CD4-positive, alpha-beta T cell treated with Interleukin-2 at 100 ng/mL for 4 hours (primary cell): ENCODE measurements around the gene HOMER3.
"Not testable (repeated sequence)": the region's sequence is repeated elsewhere in the genome, so short reads cannot be mapped to it uniquely, and the experiment has no call there.

ENCODE experiments used
- DNase-seq: peaks from one replicate; pipeline ENCODE4 v3.0.0-alpha.2; 2020; ENCODE audit warnings: low spot score

The HOMER3 gene

DNA sequence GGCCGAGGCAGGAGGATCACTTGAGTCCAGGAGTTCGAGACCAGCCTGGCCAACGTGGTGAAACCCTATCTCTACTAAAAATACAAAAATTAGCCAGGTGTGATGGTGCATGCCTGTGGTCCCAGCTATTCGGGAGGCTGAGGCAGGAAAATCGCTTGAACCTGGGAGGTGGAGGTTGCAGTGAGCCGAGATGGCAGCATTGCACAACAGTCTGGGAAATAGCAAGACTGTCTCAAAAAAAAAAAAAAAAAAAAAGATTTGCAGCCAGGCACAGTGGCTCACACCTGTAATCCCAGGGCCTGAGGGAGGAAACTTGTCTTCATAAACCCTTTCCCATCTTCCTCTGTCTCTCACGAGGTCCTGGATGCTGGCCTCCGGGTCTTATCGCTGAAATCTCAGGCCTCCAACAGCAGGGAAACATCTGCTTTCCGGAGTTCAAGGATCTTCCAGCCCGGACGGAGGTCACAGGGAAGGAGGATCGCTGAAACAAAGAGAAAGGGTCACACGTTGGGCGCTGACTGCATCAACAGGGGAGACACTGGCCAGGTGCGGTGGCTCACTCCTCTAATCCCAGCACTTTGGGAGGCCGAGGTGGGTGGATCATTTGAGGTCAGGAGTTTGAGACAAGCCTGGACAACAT is 11.5 kb upstream of the HOMER3 start:
- not testable (repeated sequence) for DNase-seq

DNA sequence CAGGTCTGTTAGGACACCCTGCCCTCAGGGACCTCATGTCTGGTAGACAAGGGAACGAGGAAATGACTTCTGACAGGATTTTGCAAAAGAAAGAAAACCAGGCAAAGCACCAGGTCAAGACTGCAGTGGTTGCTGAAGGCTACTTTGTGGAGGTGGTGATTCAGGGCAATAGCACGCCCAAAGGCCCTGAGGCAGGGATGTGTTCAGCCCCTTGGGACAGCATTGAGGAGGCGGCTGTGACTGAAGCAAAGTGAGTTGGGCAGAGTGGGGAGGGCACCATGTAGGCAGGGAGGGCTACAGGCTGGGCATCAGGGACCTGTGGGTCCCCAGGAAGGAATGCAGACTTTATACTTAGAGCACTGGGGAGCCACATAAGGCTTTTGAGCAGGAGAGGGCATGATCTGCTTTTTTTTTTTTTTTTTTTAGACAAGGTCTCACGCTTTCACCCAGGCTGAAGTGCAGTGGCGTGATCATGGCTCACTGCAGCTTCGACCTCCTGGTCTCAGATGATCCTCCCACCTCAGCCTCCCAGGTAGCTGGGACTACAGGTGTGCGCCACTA is 10.8 kb upstream of the HOMER3 start:
- DNase-seq, result no peak

DNA sequence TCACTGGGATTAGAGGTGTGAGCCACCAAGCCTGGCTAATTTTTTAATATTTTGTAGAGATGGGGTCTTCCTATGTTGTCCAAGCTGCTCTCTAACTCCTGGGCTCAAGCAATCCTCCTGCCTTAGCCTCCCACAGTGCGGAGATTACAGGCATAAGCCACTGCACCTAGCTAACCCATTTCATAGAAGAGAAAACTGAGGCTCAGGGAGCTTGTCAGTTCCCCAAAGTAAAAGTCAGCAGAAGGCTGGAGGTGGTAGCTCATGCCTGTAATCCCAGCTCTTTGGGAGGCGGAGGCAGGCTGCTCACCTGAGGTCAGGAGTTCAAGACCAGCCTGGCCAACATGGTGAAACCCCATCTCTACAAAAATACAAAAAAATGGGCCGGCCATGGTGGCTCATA is 8.8 kb upstream of the HOMER3 start:
- no peak for DNase-seq

GRCh38 chr19:18948976-18949356 is 7.9 kb upstream of the HOMER3 start:
- no peak for DNase-seq

GRCh38 chr19:18948075-18948975 is 7.3 kb upstream of the HOMER3 start:
- no peak for DNase-seq

GRCh38 chr19:18946918-18947317 is 5.9 kb upstream of the HOMER3 start:
- DNase-seq, result no peak

GRCh38 chr19:18946335-18946734 is 5.3 kb upstream of the HOMER3 start:
- DNase-seq, result no peak

GRCh38 chr19:18945297-18945696 is 4.3 kb upstream of the HOMER3 start:
- DNase-seq, result no peak

DNA sequence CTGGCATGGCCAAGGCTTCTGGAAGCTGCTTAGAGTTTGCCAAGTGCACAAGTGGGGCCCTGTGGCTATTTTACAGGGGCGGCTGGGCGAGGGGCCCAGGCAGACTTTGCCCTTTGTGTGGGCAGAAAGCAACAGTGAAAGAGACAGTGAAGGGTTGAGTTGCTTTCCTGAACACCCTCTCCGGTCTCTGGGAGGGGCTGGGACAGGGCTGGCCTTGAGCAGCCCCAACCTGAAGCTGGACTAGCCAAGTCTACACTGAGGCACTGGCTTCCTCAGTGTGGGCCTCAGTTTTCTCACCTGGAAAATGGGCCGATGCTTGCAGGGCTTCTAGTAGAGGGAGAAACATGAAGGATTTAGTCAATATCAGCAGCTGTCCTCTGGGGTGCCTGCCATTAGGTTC is 2.4 kb upstream of the HOMER3 start:
- no peak for DNase-seq

DNA sequence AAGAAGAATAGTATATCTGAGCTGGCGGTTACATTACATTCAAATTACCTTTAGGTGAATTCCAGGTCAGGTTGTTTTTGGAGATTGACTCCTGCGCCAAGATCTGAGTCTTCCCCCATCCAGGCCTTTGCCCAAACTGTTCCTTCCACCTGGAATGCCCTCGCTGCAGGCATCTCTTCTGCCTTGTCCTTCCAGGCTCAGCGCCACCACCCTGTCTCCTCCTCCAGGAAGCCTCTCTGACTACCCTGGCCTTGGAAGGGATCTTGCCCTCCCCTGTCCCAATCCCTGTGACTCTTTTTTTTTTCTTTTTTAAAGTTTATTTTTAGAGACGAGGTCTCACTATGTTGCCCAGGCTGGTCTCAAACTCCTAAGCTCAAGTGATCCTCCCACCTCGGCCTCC is 1.7 kb upstream of the HOMER3 start:
- DNase-seq, result no peak

GRCh38 chr19:18941628-18942354 is 774 bp upstream of the HOMER3 start:
- no peak for DNase-seq

DNA sequence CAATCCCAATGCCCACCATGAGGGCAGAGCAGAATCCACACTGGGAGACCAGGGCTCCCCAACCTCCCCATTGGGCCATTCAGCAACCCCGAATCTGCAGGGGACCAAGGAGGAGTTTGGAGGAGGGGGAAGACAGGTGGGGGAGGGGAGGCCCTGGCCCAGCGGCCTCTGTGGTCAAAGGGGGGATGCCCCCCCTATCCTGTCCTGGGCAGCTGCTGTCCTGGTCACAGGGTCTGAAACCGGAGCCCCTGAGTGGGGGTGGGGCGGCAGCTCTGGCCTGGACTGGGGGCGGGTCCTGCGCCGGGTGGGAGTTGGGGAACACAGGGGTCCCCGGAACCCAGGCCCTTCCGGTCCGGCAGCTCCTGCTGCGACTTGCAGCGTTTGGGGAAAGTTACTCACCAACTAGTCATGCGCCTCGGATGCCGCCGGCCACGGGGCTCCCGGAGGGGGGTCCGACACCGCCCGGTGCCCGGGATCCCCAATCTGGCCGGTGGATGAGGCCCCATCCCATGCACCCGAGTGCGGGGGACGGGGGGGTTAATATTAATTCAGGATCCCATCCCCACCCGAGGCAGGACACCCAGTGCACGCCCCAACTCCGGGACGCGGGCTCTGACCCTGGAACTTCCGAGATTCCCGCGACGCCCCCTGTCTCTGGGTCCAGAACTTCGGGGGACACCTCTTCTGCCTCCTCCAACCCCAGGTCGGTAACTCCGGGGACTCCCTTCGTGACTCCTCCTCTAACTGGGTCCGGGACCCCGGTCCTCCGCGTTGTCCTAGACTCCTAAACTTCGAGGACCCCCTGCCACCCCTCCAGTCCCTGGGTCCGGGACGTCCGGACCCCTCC is 872 bp downstream of the HOMER3 start:
- DNase-seq, result no peak

GRCh38 chr19:18939163-18939562 is 1.9 kb downstream of the HOMER3 start:
- no peak for DNase-seq

DNA sequence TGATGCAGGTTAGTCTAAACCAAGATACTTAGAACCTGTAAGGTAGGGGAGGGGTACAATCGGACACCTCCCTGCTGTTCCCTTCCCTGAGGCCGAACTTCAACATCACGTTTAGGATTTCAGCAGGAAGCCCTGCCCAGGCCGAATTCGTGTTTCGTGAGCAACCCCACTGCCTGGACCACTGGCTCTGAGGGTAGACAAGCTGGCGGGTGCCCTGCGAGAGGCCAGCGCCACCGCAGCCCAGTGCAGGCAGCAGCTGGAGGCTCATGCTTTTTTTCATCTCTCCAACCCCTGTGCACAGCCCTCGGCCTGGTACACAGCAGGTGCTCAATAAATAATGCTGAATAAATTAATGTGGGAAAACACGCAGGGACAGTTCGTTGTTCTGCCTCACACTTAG is 7.7 kb downstream of the HOMER3 start:
- DNase-seq, result no peak

- peak; percentile 73 for DNase-seq
Observed at GRCh38 chr19:18932216-18932841, 8.7 kb downstream of the HOMER3 start.

- DNase-seq, result no peak
Observed at GRCh38 chr19:18931316-18932162, 9.5 kb downstream of the HOMER3 start.

GRCh38 chr19:18929311-18929710 is 11.7 kb downstream of the HOMER3 start:
- DNase-seq, result no peak

DNA sequence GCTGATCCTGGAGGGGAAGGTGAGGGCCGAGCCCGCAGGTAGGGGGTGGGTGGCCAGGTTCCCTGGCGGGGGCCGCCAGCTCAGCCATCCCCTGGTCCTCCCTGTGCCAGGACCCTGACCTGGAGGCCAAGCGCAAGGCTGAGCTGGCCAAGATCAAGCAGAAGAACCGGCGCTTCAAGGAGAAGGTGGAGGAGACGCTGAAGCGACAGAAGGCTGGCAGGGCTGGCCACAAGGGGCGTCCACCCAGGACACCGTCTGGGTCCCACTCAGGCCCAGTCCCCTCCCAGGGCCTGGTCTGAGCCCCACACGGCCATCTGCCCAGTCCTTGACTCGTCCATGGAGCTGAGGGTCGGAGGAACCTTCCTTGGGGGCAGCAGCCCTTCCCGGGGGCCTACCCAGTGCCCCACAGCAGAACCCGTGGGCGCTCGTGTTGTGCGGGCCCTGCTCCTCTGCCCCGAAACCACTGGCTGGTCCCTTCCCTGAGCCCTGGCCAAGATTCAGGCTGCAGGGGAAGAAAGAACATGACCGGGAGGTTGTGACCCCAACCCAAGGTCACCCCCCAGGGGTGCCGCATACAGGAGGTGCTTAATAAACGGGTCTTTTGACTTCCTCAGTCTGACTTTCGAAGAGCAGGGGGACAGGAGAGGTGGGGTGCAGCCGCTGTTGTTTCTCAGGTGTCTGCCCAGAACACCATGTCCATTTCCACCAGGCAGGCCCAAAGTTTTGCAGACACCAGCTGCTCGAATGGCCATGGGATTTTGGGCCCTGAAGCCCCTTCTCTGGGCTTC is 12.8 kb downstream of the HOMER3 start:
- no peak for DNase-seq

DNA sequence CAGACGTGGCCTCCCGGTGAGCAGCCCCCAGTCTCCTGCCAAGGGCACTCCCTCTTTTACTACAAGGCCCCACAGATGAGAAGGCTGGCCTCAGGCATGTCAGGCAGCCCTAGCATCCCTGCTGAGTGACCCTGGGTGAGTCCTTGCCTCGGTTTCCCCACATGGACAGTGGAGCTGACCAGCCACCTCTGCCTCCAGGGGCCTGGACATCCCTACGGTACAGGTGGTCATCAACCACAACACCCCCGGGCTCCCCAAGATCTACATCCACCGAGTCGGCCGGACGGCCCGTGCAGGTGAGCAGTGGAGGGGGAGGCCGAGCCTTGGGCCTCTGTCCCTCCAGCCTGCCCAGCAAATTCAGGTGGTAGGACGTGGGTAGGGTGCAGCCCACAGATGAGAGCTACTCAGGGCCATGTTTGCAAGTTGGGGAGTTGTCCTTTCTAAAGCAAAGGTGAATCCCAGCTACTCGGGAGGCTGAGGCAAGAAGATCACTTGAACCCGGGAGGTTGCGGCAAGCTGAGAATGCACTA is 16.3 kb downstream of the HOMER3 start:
- no peak for DNase-seq
